ENCODE measurements around the gene SKIL.
"Not testable (repeated sequence)": the region's sequence is repeated elsewhere in the genome, so short reads cannot be mapped to it uniquely, and the experiment has no call there.

SKIL gene, protein sequence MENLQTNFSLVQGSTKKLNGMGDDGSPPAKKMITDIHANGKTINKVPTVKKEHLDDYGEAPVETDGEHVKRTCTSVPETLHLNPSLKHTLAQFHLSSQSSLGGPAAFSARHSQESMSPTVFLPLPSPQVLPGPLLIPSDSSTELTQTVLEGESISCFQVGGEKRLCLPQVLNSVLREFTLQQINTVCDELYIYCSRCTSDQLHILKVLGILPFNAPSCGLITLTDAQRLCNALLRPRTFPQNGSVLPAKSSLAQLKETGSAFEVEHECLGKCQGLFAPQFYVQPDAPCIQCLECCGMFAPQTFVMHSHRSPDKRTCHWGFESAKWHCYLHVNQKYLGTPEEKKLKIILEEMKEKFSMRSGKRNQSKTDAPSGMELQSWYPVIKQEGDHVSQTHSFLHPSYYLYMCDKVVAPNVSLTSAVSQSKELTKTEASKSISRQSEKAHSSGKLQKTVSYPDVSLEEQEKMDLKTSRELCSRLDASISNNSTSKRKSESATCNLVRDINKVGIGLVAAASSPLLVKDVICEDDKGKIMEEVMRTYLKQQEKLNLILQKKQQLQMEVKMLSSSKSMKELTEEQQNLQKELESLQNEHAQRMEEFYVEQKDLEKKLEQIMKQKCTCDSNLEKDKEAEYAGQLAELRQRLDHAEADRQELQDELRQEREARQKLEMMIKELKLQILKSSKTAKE

DNA sequence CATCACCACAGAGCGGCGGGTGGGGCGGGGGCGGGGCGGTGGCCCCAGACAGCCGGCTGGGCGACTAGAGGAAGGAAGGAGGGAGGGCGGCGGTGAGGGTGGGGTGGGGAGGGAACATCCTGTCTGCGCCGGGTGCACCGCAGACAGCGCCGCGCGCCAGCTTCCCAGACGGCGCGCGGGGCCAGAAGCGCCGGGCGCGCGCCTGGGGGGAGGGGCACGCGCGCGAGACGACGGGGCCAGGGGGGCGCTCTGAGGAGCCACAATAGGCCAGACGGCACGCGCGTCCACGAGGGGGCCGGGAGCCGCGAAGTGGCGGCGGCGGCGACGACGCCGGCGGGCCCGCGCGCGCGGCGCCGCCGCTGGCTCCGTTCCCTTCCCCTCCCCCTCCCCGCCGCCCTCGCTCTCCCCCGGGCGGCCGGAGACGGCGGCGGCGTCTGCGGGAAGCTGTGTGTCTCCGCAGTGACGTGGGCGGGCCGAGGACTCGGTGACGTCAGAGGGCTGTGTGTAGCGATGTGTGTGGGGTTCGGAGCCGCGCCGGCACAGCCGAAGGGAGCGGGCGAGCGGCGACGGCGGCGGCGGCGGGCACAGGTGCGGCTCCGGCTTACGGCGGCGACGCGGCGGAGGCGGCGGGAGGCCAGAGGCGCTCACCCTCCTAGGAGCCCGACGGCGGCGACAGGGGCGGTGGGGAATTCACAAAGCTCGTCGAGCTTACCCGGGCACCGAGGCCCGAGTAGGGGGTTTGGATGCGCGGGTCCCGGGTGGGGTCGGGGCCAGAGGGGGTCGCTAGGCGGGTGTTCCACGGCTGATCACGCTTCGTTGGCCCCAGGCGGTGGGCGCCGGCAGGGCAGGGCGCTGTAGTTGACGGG lies at the start of gene SKIL:
Gene SKIL (plus strand): TSS at position 540 of the 866 bp plus-strand sequence. CDS start 2,617 bp downstream, outside the sequence.
- Mint-ChIP-seq H3K4me1 (peaks cover 50% of the 10 kb centered on the region), H3K27me3 (no peaks in the 10 kb centered on the region), H3K4me3 (peak within 1 kb of the TSS; percentile 89), H3K36me3 (peaks cover 10% of the 10 kb centered on the region), H3K27ac (peak within 1 kb of the TSS; percentile 96), H3K9me3 (no peaks in the 10 kb centered on the region)
- peak; percentile 97 for DNase-seq (ENCODE audit: low spot score in 2 of 2)
- peak; percentile 69 for ATAC-seq (ENCODE audit: low read depth)

DNA sequence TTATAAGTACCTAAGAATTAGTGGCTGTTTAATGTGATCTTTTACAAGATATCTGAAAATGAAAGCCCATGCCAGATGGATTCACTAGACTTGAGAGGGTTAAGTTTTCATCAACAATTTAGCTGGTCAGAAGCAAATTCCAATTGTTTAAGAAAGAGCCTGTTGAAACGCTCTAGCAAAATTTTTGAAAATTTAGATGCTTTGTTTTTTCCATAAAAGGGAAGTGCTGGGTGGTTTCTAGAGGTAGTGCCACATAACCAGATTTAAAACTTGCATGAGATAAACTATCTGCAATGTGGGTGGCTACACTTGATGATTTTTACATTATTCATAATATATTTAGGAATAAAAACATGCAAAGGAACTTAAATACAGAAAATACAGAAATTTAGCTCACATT lies 48.5 kb upstream of the SKIL start:
- no peak overlapping the region for H3K27ac Mint-ChIP-seq
- no peak for ATAC-seq (ENCODE audit: low read depth)
- no peaks in the 10 kb centered on the region for H3K4me1 Mint-ChIP-seq
- no peaks in the 10 kb centered on the region for H3K36me3 Mint-ChIP-seq
- no peaks in the 10 kb centered on the region for H3K27me3 Mint-ChIP-seq
- no peak overlapping the region for H3K4me3 Mint-ChIP-seq
- DNase-seq (ENCODE audit: low spot score in 2 of 2) = no peak
- no peaks in the 10 kb centered on the region for H3K9me3 Mint-ChIP-seq

DNA sequence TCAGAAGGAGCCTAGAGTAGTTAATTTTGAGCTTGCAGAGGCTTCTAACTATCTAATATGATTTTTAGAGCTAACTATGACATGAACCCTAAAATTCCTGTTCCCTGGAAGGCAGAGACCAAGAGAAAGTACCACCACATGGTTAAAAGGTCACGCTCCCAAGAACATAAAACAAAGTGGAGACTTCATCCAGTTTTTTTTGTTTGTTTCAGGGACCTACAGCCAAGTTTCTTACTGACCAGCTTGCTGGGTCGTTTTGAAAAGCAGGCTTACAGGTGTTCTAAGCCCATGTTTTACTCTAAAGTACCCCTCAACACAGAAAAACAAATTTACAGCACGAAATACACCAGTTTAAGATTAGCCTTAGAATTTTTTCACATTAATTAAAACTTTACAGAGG lies 39.6 kb upstream of the SKIL start:
- Mint-ChIP-seq H3K27ac (no peak overlapping the region), H3K9me3 (no peaks in the 10 kb centered on the region), H3K27me3 (no peaks in the 10 kb centered on the region), H3K4me1 (peaks cover 6% of the 10 kb centered on the region), H3K36me3 (no peaks in the 10 kb centered on the region), H3K4me3 (no peak overlapping the region)
- DNase-seq (ENCODE audit: low spot score in 2 of 2) = no peak
- ATAC-seq (ENCODE audit: low read depth) = no peak

DNA sequence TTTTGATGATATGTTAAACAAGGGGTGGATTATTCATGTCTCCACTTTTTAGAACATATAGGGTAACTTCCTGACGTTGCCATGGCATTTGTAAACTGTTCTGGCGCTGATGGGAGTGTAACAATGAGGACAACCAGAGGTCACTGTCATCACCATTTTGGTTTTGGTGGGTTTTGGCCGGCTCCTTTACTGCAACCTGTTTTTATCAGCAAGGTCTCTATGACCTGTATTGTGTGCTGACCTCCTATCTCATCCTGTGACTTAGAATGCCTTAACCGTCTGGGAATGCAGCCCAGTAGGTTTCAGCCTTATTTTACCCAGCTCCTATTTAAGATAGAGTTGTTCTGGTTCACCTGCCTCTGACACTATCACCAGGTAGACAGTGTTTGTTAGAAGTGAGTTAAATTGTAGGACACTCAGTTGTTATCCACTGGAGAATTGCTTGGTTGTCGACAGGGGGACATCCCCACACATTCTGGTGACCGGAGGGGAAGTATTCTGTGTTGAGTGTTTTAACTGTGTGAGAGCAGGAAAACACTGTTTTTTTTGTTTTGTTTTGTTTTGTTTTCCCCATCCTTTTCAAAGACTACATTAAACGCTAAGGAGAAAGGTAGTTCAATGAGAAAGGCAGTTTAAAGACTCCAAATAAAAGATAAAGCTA lies 36.9 kb upstream of the SKIL start:
- ATAC-seq (ENCODE audit: low read depth) = no peak
- H3K27ac Mint-ChIP-seq = no peak overlapping the region
- H3K36me3 Mint-ChIP-seq = no peaks in the 10 kb centered on the region
- no peak overlapping the region for H3K4me3 Mint-ChIP-seq
- H3K4me1 Mint-ChIP-seq = peaks cover 3% of the 10 kb centered on the region
- no peaks in the 10 kb centered on the region for H3K9me3 Mint-ChIP-seq
- no peak for DNase-seq (ENCODE audit: low spot score in 2 of 2)
- H3K27me3 Mint-ChIP-seq = peaks cover 2% of the 10 kb centered on the region

DNA sequence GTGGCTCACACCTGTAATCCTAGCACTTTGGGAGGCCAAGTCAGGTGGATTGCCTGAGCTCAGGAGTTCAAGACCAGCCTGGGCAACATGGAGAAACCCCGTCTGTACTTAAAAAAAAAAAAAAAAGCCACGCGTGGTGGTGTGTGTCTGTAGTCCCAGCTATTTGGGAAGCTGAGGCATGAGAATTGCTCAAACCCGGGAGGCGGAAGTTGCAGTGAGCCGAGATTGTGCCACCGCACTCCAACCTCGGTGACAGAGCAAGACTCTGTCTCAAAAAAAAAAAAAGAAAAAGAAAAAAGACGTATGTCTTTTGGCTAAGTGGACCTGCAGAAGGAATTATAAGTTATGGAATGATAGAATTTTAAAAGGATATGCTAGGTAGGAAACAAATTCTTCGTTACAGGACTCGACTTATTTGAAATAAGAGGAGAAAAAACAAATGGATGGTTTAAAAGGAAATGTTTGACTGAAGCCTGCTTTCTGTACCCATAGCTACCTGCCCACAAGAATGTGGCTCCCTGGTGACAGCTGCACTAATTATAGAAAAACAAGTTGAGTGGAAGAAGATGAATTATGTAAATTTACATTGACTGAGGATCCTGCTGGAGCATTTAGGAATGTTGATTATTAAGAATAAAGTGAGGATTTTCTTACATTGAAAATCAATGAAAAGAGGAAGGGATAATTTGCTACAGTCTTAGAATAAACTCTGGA lies 36.0 kb upstream of the SKIL start:
- H3K27me3 Mint-ChIP-seq = peaks cover 2% of the 10 kb centered on the region
- no peak overlapping the region for H3K27ac Mint-ChIP-seq
- peaks cover 3% of the 10 kb centered on the region for H3K4me1 Mint-ChIP-seq
- DNase-seq (ENCODE audit: low spot score in 2 of 2) (no peak), ATAC-seq (ENCODE audit: low read depth) (no peak)
- no peaks in the 10 kb centered on the region for H3K9me3 Mint-ChIP-seq
- H3K36me3 Mint-ChIP-seq = no peaks in the 10 kb centered on the region
- H3K4me3 Mint-ChIP-seq = no peak overlapping the region

DNA sequence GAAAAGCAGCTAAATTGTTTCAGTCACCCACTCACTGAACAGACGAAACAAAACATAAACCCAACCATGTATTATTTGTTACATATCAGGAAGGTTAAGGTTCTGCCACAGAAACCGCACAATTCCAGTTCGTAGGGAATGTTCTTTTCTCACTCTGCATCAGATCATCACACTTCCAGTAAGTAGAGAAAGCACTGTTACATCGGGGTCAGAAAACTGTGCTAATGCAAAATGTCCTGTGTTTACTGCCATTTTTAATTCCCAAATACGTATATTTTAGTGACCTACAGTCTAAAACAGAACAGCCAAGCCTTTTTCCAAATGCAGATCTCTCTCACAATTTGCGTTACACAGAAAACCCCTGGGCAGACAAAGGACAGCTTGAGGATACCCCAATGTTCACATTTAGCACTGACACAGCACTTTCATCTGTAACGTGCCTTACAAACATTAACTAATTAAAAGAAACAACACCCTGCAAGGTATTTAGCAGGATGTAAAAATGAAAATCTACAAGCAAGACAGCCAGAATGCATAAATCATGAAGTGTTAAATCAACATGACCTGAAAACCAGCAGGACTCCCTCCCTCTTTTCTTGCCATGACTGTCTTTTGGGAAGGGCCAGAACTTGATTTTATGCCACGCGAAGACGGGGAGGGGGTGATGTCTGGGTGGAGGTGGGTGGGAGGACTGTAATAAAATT lies 34.8 kb upstream of the SKIL start:
- H3K9me3 Mint-ChIP-seq = no peaks in the 10 kb centered on the region
- DNase-seq (ENCODE audit: low spot score in 2 of 2) = no peak
- no peak overlapping the region for H3K4me3 Mint-ChIP-seq
- H3K36me3 Mint-ChIP-seq = no peaks in the 10 kb centered on the region
- peaks cover 2% of the 10 kb centered on the region for H3K27me3 Mint-ChIP-seq
- no peak for ATAC-seq (ENCODE audit: low read depth)
- H3K4me1 Mint-ChIP-seq = peaks cover 7% of the 10 kb centered on the region
- no peak overlapping the region for H3K27ac Mint-ChIP-seq

DNA sequence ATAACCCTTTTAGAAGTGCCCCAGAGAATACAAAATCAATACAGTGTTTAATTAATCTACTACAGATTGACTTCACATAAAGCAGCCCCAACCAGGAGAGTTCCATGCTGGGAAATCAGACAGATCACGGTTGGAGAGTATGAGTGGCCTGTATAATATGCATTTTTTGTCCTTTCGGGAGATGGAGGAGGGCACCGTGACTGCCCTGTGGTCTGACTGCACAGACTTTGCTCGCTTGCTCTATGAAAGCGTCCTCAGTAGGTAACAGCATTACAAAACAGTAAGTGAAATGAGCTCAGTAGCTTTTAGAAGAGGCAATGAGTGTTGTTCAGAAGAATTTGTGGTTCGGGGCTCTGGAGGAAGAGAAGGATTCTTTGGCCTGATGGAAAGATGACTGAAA lies 34.2 kb upstream of the SKIL start:
- Mint-ChIP-seq H3K9me3 (peaks cover 1% of the 10 kb centered on the region), H3K4me3 (no peak overlapping the region), H3K27ac (no peak overlapping the region), H3K36me3 (no peaks in the 10 kb centered on the region), H3K4me1 (peaks cover 7% of the 10 kb centered on the region), H3K27me3 (peaks cover 2% of the 10 kb centered on the region)
- ATAC-seq (ENCODE audit: low read depth) = no peak
- no peak for DNase-seq (ENCODE audit: low spot score in 2 of 2)

DNA sequence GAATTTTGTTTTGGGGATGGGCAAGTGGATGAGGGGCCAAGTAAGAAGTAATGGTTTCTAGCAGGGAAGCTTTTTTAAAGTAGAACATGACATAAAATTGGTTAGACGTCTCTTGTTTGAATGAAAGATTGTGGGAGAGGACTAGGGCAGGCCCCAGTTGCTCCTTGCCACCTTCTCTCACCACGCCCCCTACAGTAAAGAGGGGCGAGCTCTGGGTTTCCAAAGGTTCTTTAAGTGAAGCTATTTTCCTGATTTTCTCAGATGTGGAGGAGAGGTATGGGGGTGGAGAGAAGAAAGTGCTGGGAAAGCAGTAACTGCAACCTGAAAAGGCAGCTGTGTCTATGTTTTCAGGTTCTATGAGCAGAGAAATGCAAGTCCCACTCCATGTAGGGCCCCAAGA lies 32.6 kb upstream of the SKIL start:
- H3K27me3 Mint-ChIP-seq = peaks cover 2% of the 10 kb centered on the region
- peaks cover 4% of the 10 kb centered on the region for H3K4me1 Mint-ChIP-seq
- no peaks in the 10 kb centered on the region for H3K36me3 Mint-ChIP-seq
- ATAC-seq (ENCODE audit: low read depth) (no peak), DNase-seq (ENCODE audit: low spot score in 2 of 2) (no peak)
- no peak overlapping the region for H3K4me3 Mint-ChIP-seq
- H3K9me3 Mint-ChIP-seq = peaks cover 1% of the 10 kb centered on the region
- no peak overlapping the region for H3K27ac Mint-ChIP-seq

DNA sequence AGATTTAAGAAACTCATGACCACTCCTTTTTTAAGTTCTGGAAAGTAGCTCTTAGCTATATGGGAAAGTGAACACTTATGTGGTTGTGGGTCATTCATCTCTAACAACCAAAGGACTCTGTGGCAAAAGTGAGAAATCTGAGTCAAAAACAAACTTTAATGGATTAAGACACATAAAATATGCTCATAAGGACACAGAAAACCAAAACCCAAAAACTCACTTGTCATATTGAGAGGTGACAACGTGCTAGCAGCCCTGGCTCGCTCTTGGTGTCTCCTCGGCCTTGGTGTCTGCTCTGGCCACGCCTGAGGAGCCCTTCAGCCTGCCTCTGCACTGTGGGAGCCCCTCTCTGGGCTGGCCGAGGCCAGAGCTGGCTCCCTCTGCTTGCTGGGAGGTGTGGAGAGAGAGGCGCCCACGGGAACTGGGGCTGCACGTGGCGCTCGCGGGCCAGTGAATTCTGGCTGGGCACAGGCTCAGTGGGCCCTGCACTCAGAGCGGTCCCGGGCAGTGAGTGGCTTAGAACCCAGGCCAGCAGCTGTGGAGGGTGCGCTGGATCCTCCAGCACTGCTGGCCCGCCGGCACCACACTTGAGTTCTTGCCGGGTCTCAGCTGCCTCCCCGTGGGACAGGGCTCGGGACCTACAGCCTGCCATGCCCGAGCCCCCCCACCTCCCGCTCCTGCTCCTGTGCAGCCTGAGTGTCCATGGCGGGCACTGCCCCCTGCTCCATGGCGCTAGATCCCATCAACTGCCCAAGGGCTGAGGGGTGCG lies 30.3 kb upstream of the SKIL start:
- DNase-seq (ENCODE audit: low spot score in 2 of 2) = no peak
- Mint-ChIP-seq H3K4me3 (no peak overlapping the region), H3K27ac (no peak overlapping the region), H3K4me1 (peaks cover 6% of the 10 kb centered on the region), H3K36me3 (no peaks in the 10 kb centered on the region), H3K27me3 (peaks cover 2% of the 10 kb centered on the region), H3K9me3 (peaks cover 1% of the 10 kb centered on the region)
- no peak for ATAC-seq (ENCODE audit: low read depth)

DNA sequence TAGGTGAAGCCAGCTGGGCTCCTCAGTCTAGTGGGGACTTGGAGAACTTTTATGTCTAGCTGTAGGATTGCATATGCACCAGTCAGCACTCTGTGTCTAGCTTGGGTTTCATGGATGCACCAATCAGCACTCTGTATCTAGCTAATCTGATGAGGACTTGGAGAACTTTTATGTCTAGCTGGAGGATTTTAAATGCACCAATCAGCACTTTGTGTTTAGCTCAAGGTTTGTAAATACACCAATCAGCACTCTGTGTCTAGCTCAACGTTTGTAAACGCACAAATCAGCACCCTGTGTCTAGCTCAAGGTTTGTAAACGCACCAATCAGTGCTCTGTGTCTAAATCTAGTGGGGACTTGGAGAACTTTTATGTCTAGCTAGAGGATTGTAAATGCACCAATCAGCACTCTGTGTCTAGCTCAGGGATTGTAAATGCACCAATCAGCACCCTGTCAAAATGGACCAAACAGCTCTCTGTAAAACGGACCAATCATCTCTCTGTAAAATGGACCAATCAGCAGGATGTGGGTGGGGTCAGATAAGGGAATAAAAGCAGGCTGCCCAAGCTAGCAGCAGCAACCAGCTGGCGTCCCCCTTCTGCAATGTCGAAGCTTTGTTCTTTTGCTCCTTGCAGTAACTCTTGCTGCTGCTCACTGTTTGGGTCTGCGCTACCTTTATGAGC lies 29.5 kb upstream of the SKIL start:
- H3K36me3 Mint-ChIP-seq; H3K9me3 Mint-ChIP-seq; H3K4me1 Mint-ChIP-seq; H3K27ac Mint-ChIP-seq; ATAC-seq (ENCODE audit: low read depth); H3K27me3 Mint-ChIP-seq; H3K4me3 Mint-ChIP-seq; DNase-seq (ENCODE audit: low spot score in 2 of 2): not testable (repeated sequence)

DNA sequence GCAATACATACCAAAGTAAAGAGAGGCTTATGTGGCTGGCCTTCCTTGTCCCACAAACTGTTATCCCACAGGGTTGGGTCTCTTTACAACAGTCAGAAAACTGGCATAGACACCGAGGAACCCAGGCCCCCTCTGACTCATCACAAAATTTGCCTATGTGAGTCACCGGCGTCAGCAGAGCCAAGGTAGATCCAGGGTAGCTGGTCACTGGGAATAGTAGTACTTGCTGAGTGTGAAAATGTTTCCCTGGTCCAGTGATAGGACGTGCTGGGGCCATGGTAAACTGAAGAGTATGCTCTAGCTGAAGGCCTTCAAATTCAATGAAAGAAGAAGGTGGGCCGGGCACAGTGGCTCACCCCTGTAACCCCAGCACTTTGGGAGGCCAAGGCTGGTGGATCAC lies 27.1 kb upstream of the SKIL start:
- H3K27me3 Mint-ChIP-seq = no peaks in the 10 kb centered on the region
- peak overlapping the region; percentile 38 for H3K27ac Mint-ChIP-seq
- H3K4me3 Mint-ChIP-seq = no peak overlapping the region
- H3K9me3 Mint-ChIP-seq = peaks cover 1% of the 10 kb centered on the region
- DNase-seq (ENCODE audit: low spot score in 2 of 2) = no peak
- H3K4me1 Mint-ChIP-seq = peaks cover 6% of the 10 kb centered on the region
- no peaks in the 10 kb centered on the region for H3K36me3 Mint-ChIP-seq
- no peak for ATAC-seq (ENCODE audit: low read depth)

DNA sequence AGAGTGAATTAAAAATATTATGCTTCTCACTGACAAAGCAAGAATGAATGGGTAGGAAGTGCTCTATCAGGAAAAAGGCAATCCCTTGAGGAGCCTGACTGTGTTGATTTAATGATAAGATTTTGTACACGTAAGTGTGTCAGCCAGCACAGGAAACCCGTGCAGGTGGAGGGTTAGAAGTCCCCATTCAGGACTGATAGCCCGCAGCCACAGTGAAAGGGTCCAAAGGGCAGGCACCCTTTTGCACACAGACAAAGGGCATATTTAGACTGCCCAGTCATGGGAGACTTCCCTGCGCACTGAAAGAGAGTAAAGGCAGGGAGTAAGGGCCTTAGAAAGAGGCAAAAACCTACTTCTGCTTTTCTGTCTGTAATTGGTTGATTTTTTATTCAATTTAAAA lies 26.4 kb upstream of the SKIL start:
- Mint-ChIP-seq H3K27me3 (no peaks in the 10 kb centered on the region), H3K4me1 (peaks cover 6% of the 10 kb centered on the region), H3K4me3 (no peak overlapping the region), H3K36me3 (no peaks in the 10 kb centered on the region), H3K9me3 (peaks cover 1% of the 10 kb centered on the region), H3K27ac (peak overlapping the region; percentile 38)
- ATAC-seq (ENCODE audit: low read depth) (peak; percentile 62), DNase-seq (ENCODE audit: low spot score in 2 of 2) (no peak)
